HEK293 (cell line): ENCODE measurements around the gene TMSB4X.
A peak's percentile ranks its signal among the peaks of the same experiment; 100 is the strongest.
"Not testable (repeated sequence)": the region's sequence is repeated elsewhere in the genome, so short reads cannot be mapped to it uniquely, and the experiment has no call there.

ENCODE experiments used
- CTCF ChIA-PET: fragments of 350-600 bp; formaldehyde crosslinking; extraction: SDS; loops from one replicate; lab custom pipeline; 2021; ENCODE audit warnings: antibody characterized with exemption; lab: Yijun Ruan, JAX
- POLR2A ChIA-PET: fragments of 300-600 bp; formaldehyde crosslinking; extraction: SDS; loops from one replicate; lab custom pipeline; 2020; ENCODE audit warnings: antibody characterized with exemption, inconsistent platforms; lab: Yijun Ruan, JAX
- H3K27ac ChIP-seq: fragments of 200-500 bp; sonication (Bioruptor generic); 2 replicates; pipeline ENCODE4 v1.5.1; 2014; ENCODE audit warnings: low read depth, low read length, control low read depth, inconsistent platforms; ENCODE audit errors: extremely low read depth
- H3K36me3 ChIP-seq, 2 experiments: fragments of 200-500 bp in 1 of 2; sonication (Bioruptor generic) in 1 of 2; 1 replicate in 1 of 2; 2 replicates in 1 of 2; pipeline ENCODE4 v1.5.1; 2014 to 2017; ENCODE audit warnings: inconsistent platforms in 2 of 2, low read length in 2 of 2; ENCODE audit not compliant: control insufficient read depth in 2 of 2, insufficient read depth in 1 of 2
- H3K4me1 ChIP-seq: fragments of 200-500 bp; sonication (Bioruptor generic); 2 replicates; pipeline ENCODE4 v1.5.1; 2014; ENCODE audit warnings: mild to moderate bottlenecking, low read length, inconsistent platforms; ENCODE audit not compliant: control insufficient read depth, insufficient read depth
- H3K4me3 ChIP-seq: 2 replicates; pipeline ENCODE4 v1.5.1; 2011; ENCODE audit warnings: low read depth, mild to moderate bottlenecking, control low read depth, low read length, moderate library complexity
- H3K9me3 ChIP-seq: fragments of 200-500 bp; sonication (Bioruptor generic); 2 replicates; pipeline ENCODE4 v1.5.1; 2014; ENCODE audit warnings: low read depth, low read length, inconsistent platforms; ENCODE audit not compliant: control insufficient read depth, insufficient read depth
- HIC1 ChIP-seq: fragments of 450-650 bp; formaldehyde crosslinking; IDR thresholded peaks from 2 replicates; pipeline ENCODE4 v1.5.1; 2016; ENCODE audit warnings: missing biosample characterization, missing genetic modification characterization
- HOXA7 ChIP-seq: sonication (generic); formaldehyde crosslinking; IDR thresholded peaks from 2 replicates; pipeline ENCODE4 v1.8.1; 2022; ENCODE audit warnings: missing genetic modification reagents, borderline replicate concordance
- SP7 ChIP-seq: fragments of 450-650 bp; formaldehyde crosslinking; IDR thresholded peaks from 2 replicates; pipeline ENCODE4 v1.5.1; 2016; ENCODE audit warnings: missing biosample characterization, missing genetic modification characterization
- TRIM28 ChIP-seq: IDR thresholded peaks from 2 replicates; pipeline ENCODE4 v1.6.1; 2011; ENCODE audit warnings: low read length, control low read depth, borderline replicate concordance
- ZBTB48 ChIP-seq: fragments of 450-650 bp; formaldehyde crosslinking; IDR thresholded peaks from 2 replicates; pipeline ENCODE4 v1.5.1; 2016; ENCODE audit warnings: missing biosample characterization, missing genetic modification characterization
- ZNF121 ChIP-seq: fragments of 450-650 bp; formaldehyde crosslinking; IDR thresholded peaks from 2 replicates; pipeline ENCODE4 v1.5.1; 2016; ENCODE audit warnings: missing biosample characterization, missing genetic modification characterization
- ZNF148 ChIP-seq: fragments of 450-650 bp; formaldehyde crosslinking; IDR thresholded peaks from 2 replicates; pipeline ENCODE4 v1.5.0; 2017; ENCODE audit warnings: missing biosample characterization, missing genetic modification characterization, borderline replicate concordance
- ZNF16 ChIP-seq: fragments of 450-650 bp; formaldehyde crosslinking; IDR thresholded peaks from 2 replicates; pipeline ENCODE4 v1.5.1; 2016; ENCODE audit warnings: low read depth, missing biosample characterization, missing genetic modification characterization
- ZNF169 ChIP-seq: fragments of 450-650 bp; formaldehyde crosslinking; IDR thresholded peaks from 2 replicates; pipeline ENCODE4 v1.5.1; 2016; ENCODE audit warnings: missing biosample characterization, missing genetic modification characterization
- ZNF426 ChIP-seq: fragments of 450-650 bp; formaldehyde crosslinking; IDR thresholded peaks from 2 replicates; pipeline ENCODE4 v1.5.1; 2017; ENCODE audit warnings: missing biosample characterization, missing genetic modification characterization, mild to moderate bottlenecking, inconsistent platforms, moderate library complexity
- ZNF585B ChIP-seq: fragments of 450-650 bp; formaldehyde crosslinking; IDR thresholded peaks from 2 replicates; pipeline ENCODE4 v1.5.1; 2016; ENCODE audit warnings: missing biosample characterization, missing genetic modification characterization
- ZNF670 ChIP-seq: fragments of 450-650 bp; formaldehyde crosslinking; IDR thresholded peaks from 2 replicates; pipeline ENCODE4 v1.5.1; 2016; ENCODE audit warnings: missing biosample characterization, missing genetic modification characterization, low read depth
- ZNF76 ChIP-seq: fragments of 450-650 bp; formaldehyde crosslinking; IDR thresholded peaks from 2 replicates; pipeline ENCODE4; 2016; ENCODE audit warnings: low read depth, missing biosample characterization, missing genetic modification characterization, borderline replicate concordance
- ZNF768 ChIP-seq: fragments of 450-650 bp; formaldehyde crosslinking; IDR thresholded peaks from 2 replicates; pipeline ENCODE4 v1.5.1; 2018; ENCODE audit warnings: missing biosample characterization, mild to moderate bottlenecking, missing genetic modification characterization
- ZNF785 ChIP-seq: fragments of 450-650 bp; formaldehyde crosslinking; IDR thresholded peaks from 2 replicates; pipeline ENCODE4 v1.5.1; 2016; ENCODE audit warnings: missing biosample characterization, missing genetic modification characterization
- ZNF791 ChIP-seq: fragments of 450-650 bp; formaldehyde crosslinking; IDR thresholded peaks from 2 replicates; pipeline ENCODE4 v1.5.1; 2016; ENCODE audit warnings: missing biosample characterization, missing genetic modification characterization
- ZXDB ChIP-seq: fragments of 450-650 bp; formaldehyde crosslinking; IDR thresholded peaks from 2 replicates; pipeline ENCODE4 v1.5.1; 2016; ENCODE audit warnings: missing biosample characterization, missing genetic modification characterization

TMSB4X gene

GRCh38 chrX:13013363-13014110, 38.6 kb downstream of the TMSB4X start:
- peaks cover 4% of the 10 kb centered on the region; the same call in 1 of the 2 replicates for H3K4me1 ChIP-seq
- POLR2A ChIA-PET: interaction anchor here (1.3 kb wide), 1 partner anchor 35 kb away, joined by 4 read pairs; no protein-coding TSS in a partner anchor
- TF ChIP-seq ZNF16 (tag by site-specific recombination) (no peak), ZXDB (tag by site-specific recombination) (no peak), ZNF670 (tag by site-specific recombination) (no peak), ZNF169 (no peak), SP7 (tag by site-specific recombination) (no peak), ZNF121 (tag by site-specific recombination) (no peak)
- TF ChIP-seq, all 188 proteins: peak for 0
- CTCF ChIA-PET: interaction anchor here (1.0 to 1.7 kb wide), 2 partner anchors 9 to 67 kb away, joined by 3 to 5 read pairs; no protein-coding TSS in a partner anchor
- no peak overlapping the region; the same call in 1 of the 2 replicates for H3K27ac ChIP-seq
- H3K9me3 ChIP-seq: no peaks in the 10 kb centered on the region
- no peaks in the 10 kb centered on the region for H3K36me3 ChIP-seq
- no peak overlapping the region for H3K4me3 ChIP-seq

- CTCF ChIA-PET: interaction anchor here (1.0 to 1.7 kb wide), 2 partner anchors 8 to 68 kb away, joined by 3 to 5 read pairs; no protein-coding TSS in a partner anchor
- Histone ChIP-seq H3K4me3 (no peak overlapping the region), H3K9me3 (no peaks in the 10 kb centered on the region), H3K4me1 (peaks cover 4% of the 10 kb centered on the region; the same call in 1 of the 2 replicates), H3K36me3 (no peaks in the 10 kb centered on the region), H3K27ac (no peak overlapping the region)
- POLR2A ChIA-PET: interaction anchor here (1.3 kb wide), 1 partner anchor 36 kb away, joined by 4 read pairs; no protein-coding TSS in a partner anchor
- TF ChIP-seq ZNF785 (tag by site-specific recombination) (no peak), ZNF768 (tag by site-specific recombination) (peak; percentile 12; the same call in 1 of the 2 replicates), ZNF585B (tag by site-specific recombination) (no peak), TRIM28 (0 out of 2 replicates have a peak, but pooled peaks have one; percentile 24), ZNF791 (tag by site-specific recombination) (no peak), HOXA7 (CRISPR knock-in tag) (no peak)
These were observed 39.5 kb downstream of the TMSB4X start for GRCh38 chrX:13014111-13015096.

- TF ChIP-seq HIC1 (tag by site-specific recombination): no peak
- TF ChIP-seq ZBTB48 (tag by site-specific recombination): no peak
- no peak for TF ChIP-seq ZNF148 (tag by site-specific recombination)
- TF ChIP-seq ZNF426: no peak
- TF ChIP-seq ZNF76 (tag by site-specific recombination): no peak
- TF ChIP-seq, all 188 proteins: peak for 0
- H3K9me3 ChIP-seq: no peaks in the 10 kb centered on the region
- POLR2A ChIA-PET: interaction anchor here (0.7 kb wide), 2 partner anchors 360 to 452 kb away, joined by 6 to 7 read pairs; no protein-coding TSS in a partner anchor
These were observed 40.8 kb downstream of the TMSB4X start for GRCh38 chrX:13015536-13016236.

GRCh38 chrX:13016731-13017130, 41.8 kb downstream of the TMSB4X start:
- H3K36me3 ChIP-seq, H3K4me3 ChIP-seq, H3K4me1 ChIP-seq, POLR2A ChIA-PET, H3K27ac ChIP-seq, CTCF ChIA-PET, H3K9me3 ChIP-seq: not testable (repeated sequence)

More at GRCh38 chrX:13015536-13016236, 40.8 kb downstream of the TMSB4X start:
- no peak overlapping the region for H3K4me3 ChIP-seq
- H3K36me3 ChIP-seq: no peaks in the 10 kb centered on the region
- no peak overlapping the region for H3K27ac ChIP-seq
- CTCF ChIA-PET: no interaction called here
- peaks cover 4% of the 10 kb centered on the region; the same call in 1 of the 2 replicates for H3K4me1 ChIP-seq
